Fibroblast of skin of scalp (primary cell): ENCODE results near the gene TRAK2.

Source experiments
- DNase-seq: peaks from one replicate; pipeline ENCODE4 v3.0.0-alpha.2; 2013

Gene TRAK2

GRCh38 chr2:201357221-201357620, 94.0 kb downstream of the TRAK2 start, which contains the start of gene FLACC1:
FLACC1 (minus strand) TSS chr2:201357345; CDS start chr2:201351404, 5,941 bp downstream.
- peak; percentile 78 for DNase-seq

GRCh38 chr2:201353116-201353515, 98.1 kb downstream of the TRAK2 start:
- peak; percentile 22 for DNase-seq

GRCh38 chr2:201350879-201351278, 100.4 kb downstream of the TRAK2 start:
- DNase-seq, result no peak

- peak; percentile 4 for DNase-seq
These were observed 101.7 kb downstream of the TRAK2 start for GRCh38 chr2:201349601-201350000.

GRCh38 chr2:201348758-201349157, 102.5 kb downstream of the TRAK2 start:
- DNase-seq, result no peak

- DNase-seq, result no peak
These were observed 104.1 kb downstream of the TRAK2 start for GRCh38 chr2:201347138-201347537.

- DNase-seq, result no peak
These were observed 105.5 kb downstream of the TRAK2 start for GRCh38 chr2:201345625-201346213.

- no peak for DNase-seq
These were observed 106.4 kb downstream of the TRAK2 start for GRCh38 chr2:201344663-201345366.

- DNase-seq, result no peak
These were observed 107.7 kb downstream of the TRAK2 start for GRCh38 chr2:201343559-201343958.

- no peak for DNase-seq
These were observed 108.3 kb downstream of the TRAK2 start for GRCh38 chr2:201342923-201343322.

GRCh38 chr2:201329409-201329808, 121.8 kb downstream of the TRAK2 start:
- no peak for DNase-seq

GRCh38 chr2:201327678-201328077, 123.6 kb downstream of the TRAK2 start:
- DNase-seq, result no peak
